Measurements from ENCODE around the gene TUBB4B.

TUBB4B gene

GRCh38 chr9:137273095-137273490 is 32.0 kb downstream of the TUBB4B start:
- no peak for DNase-seq

- DNase-seq = no peak
Measured at GRCh38 chr9:137273611-137274320, 32.7 kb downstream of the TUBB4B start.

GRCh38 chr9:137275203-137275587 is 34.1 kb downstream of the TUBB4B start:
- no peak for DNase-seq

- DNase-seq = no peak
Measured at GRCh38 chr9:137275588-137276472, 34.7 kb downstream of the TUBB4B start.

GRCh38 chr9:137276473-137277328 is 35.6 kb downstream of the TUBB4B start:
- DNase-seq = no peak

- DNase-seq = peak; percentile 74
Measured at GRCh38 chr9:137277329-137278041, 36.4 kb downstream of the TUBB4B start, which contains the start of gene TOR4A. TSS of gene TOR4A (plus strand) at chr9:137277726. CDS start at chr9:137278690, 964 bp downstream.

GRCh38 chr9:137278061-137278701 is 37.1 kb downstream of the TUBB4B start:
- no peak for DNase-seq

- DNase-seq = no peak
Measured at GRCh38 chr9:137278721-137279711, 37.9 kb downstream of the TUBB4B start.

- no peak for DNase-seq
Measured at GRCh38 chr9:137279741-137280473, 38.8 kb downstream of the TUBB4B start.

GRCh38 chr9:137280474-137281344 is 39.6 kb downstream of the TUBB4B start:
- no peak for DNase-seq

- DNase-seq = no peak
Measured at GRCh38 chr9:137281345-137282116, 40.4 kb downstream of the TUBB4B start.

GRCh38 chr9:137286975-137287383 is 45.9 kb downstream of the TUBB4B start:
- DNase-seq = no peak

- DNase-seq = no peak
Measured at GRCh38 chr9:137293094-137293481, 52.0 kb downstream of the TUBB4B start.
